T1000 (cell line): ENCODE measurements around the gene CENPO.
"Not testable (repeated sequence)": the region's sequence is repeated elsewhere in the genome, so short reads cannot be mapped to it uniquely, and the experiment has no call there.

Experiments
- DNase-seq: peaks from one replicate; lab custom pipeline; 2025; ENCODE audit warnings: mixed read lengths; lab: John Stamatoyannopoulos, UW

Gene CENPO

DNA sequence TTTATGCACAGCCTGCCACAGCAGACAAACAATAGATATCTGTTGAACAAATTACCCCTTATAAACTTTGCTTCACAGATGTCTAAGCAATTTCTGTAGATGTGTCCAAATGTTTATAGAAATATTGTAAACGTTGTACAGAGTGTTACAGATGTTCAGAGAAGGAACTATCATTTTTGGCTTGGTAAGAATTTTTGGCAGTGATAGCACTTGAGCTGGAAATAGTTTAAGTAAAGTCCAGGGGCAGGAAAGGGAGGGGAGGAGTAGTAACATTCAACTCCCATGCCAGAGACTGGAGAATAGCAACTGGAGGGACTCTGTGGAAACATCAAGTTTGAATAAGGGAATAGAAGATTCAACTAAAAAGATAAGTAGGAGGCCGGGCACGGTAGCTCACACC lies 4.4 kb upstream of the CENPO start:
- DNase-seq = no peak

DNA sequence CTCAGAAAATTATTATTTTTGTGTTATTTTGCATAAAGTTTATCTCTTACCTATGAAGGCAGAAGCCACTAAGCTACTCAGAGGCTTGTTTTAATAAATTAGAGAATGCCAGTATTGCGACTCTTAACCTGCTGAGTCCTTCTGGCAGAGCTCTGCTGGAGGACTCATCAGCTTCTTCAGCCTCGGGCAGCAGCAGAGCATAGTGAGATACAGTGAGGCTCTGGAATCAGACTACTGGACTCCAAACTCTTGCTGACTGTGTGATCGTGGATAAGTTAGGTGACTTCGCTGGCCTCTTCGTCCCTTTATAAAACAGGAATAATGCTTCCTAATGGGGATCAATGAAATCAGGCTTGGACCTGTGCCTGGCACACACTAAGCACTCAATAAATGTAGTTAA lies 1.8 kb upstream of the CENPO start:
- DNase-seq = no peak

DNA sequence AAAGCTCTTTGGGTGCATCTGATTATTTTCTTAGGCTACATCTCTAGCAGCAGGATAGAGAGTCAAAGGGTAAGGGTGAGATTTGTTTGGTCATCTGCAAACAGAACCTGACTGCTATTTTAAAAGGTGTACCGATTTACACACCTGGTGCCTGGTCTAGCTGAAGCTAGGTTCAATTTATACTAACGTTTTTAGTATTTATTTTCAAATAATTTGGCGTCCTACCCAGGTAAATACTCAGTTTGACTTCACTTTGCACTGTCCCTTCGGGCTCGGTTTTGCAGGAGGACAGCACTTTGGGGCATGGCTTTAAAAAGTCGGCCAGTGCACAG lies 717 bp upstream of the CENPO start:
- DNase-seq = no peak

DNA sequence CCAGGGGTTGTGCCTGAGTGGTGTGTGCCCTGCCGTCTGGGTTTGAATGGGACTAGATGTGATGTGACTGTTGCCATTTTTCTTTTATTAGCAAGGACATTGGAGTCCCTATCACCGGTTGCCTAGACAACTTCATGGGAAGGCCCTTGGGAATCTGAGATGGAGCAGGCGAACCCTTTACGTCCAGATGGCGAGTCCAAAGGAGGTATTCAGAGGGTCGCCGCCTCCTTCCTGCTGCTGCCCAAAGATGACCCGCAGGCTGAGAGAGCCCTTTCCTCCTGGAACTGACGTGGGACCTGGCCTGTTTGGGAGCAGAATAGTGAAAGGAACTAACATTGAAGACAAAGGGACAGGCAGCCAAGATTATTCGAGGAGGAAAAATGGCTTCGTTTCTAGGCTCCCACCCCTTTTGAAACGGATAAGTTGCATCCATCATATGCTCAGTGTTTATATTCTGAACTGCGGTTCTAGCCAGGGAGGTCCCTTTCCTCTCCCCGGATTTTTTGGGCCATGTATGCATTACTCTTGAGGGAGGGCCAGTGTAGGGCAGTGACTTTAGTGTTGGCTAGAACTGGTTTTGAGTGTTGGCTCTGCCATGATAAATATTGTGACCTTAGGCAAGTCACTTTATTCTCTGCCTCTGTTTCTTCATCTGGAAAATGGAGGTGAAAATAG lies 673 bp downstream of the CENPO start:
- no peak for DNase-seq

DNA sequence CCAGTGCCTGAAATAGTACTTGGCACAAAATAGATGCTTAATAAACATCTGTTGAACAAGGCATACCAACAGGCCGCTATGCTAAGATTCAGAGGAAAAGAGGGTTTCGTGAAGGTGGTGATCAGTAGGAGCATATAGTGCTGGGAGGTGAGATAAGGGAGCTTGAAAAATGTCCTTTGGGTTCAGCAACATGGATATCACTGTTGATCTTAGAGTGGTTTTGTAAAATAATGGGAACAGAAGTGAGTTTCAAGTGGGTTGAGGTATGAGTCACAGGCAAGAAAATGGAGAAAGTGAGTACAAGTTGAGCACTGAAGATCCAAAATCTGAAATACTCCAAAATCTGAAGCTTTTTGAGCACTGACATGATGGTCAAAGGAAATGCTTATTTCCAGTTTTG lies 4.4 kb downstream of the CENPO start:
- DNase-seq = no peak

DNA sequence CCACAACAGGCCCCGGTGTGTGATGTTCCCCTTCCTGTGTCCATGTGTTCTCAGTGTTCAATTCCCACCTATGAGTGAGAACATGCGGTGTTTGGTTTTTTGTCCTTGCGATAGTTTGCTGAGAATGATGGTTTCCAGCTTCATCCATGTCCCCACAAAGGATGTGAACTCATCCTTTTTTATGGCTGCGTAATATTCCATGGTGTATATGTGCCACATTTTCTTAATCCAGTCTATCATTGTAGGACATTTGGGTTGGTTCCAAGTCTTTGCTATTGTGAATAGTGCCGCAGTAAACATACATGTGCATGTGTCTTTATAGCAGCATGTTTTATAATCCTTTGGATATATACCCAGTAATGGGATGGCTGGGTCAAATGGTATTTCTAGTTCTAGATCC lies 7.3 kb downstream of the CENPO start:
- not testable (repeated sequence) for DNase-seq

DNA sequence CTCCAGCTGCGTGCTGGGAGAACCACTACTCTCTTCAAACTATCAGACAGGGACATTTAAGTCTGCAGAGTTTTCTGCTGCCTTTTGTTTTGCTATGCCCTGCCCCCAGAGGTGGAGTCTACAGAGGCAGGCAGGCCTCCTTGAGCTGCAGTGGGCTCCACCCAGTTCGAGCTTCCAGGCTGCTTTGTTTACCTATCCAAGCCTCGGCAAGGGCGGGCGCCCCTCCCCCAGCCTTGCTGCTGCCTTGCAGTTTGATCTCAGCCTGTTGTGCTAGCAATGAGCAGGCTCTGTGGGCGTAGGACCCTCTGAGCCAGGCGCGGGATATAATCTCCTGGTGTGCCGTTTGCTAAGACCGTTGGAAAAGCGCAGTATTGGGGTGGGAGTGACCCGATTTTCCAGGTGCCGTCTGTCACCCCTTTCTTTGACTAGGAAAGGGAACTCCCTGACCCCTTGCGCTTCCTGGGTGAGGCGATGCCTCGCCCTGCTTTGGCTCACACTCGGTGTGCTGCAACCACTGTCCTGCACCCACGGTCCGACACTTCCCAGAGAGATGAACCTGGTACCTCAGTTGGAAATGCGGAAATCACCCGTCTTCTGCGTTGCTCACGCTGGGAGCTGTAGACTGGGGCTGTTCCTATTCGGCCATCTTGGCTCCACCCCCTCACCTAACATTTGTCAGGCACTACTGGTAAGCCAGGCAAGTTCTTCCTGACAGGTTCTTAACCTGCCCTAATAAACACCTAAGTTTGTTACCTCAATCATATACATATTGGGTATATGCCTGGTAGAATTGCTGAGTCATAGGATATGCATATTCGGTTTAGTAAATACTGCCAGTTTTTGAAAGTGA lies 12.8 kb downstream of the CENPO start:
- not testable (repeated sequence) for DNase-seq

DNA sequence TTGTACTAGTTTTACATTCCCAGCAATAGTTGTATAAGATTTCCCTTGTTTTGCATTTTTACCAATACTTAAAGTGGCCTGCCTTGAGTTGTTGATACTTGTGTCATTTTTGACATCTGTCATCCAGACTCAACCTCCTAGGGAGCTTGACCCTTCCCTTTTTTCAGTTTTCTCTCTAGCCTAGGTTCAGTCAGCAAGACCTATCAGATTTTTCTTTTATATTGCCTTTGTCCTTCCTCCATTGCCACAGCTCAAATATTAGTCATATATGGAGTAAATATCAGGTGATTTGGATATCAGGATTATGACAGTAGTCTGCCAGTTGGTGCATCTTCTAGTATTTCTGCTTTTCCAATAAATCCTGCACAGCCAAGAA lies 13.4 kb downstream of the CENPO start:
- DNase-seq = no peak

DNA sequence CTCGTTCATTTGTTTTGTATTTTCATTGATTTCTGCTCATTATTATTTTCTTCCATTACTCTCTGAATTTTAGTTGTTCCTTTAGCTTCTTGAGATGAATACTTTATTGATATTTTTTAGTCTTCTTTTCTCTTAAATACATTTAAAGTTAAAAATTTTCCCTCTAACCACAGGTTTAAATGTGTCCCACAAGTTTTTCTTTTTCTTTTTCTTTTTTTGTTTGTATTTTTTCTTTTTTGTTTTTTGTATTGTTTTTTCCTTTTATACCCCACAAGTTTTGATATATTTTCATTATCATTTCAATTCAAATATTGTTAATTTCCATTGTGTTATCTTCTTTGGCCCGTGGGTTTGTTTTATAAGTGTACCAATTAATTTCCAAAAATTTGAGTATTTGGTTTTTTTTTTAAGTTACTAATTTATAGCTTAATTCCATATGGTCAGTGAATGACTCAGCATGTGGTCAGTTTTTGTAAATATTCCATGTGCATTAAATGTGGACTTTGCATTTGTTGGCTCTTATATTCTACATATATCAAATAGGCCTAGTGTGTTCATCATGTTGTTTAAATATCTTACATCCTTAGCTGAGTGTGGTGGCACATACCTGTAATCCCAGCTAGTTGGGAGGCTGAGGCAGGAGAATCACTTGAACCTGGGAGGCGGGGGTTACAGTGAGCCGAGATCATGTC lies 16.2 kb downstream of the CENPO start:
- no peak for DNase-seq

DNA sequence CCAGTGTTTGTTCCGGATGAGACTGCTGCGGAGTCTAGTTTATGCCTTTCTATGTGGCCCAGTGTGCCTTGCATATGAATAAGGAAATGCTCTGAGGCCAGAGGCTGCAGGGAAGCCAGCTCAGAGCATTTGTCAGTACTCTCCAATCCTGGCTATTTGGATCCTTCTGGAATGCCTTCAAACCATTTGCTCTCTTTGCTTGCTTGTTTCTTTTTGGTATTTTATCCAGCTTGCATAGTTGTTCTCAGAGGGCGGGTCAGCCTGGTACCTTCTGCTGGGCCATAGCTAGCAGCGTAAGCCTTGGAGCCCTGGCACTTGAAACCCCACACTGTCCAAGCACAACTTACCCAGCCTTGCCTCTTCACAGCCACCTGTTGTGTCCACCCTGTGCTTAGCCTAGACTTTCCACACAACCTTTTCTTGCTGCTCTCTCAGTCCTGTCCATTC lies 20.5 kb downstream of the CENPO start:
- DNase-seq = no peak

DNA sequence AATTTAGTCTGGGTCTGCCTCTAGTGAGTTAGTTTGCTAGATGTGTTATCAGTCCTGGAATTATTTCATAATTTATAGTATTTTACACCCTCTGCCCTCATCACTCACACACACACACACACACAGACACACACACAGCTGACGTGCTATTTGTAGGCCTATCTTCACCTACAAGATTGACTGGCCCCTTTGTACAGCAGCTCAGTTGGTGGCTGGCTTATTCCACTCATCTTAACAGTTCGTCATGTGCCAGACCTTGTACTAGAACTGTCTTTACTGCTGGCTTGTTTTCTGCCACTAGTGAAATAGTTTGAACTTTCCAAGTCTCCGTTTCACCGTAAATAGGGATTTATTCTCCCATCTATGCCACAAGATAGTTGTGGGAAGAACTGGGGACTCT lies 21.3 kb downstream of the CENPO start:
- DNase-seq = no peak

DNA sequence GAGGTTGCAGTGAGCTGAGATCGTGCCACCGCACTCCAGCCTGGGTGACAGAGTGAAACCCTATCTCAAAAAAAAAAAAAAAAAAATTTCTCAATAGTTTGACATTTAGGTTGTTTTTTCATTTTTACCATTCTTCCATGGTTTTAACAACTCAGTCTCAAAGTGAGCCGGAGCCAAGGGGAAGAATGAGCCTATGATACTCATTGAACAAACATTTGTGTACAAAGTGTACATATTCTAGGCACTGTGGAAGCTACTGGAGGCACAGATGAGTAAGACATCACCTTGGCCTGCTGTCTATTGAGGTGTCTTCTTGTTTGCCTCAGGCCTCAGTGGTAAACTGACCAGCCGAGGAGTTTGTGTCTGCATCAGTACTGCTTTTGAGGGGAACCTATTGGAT lies 21.9 kb downstream of the CENPO start:
- no peak for DNase-seq

DNA sequence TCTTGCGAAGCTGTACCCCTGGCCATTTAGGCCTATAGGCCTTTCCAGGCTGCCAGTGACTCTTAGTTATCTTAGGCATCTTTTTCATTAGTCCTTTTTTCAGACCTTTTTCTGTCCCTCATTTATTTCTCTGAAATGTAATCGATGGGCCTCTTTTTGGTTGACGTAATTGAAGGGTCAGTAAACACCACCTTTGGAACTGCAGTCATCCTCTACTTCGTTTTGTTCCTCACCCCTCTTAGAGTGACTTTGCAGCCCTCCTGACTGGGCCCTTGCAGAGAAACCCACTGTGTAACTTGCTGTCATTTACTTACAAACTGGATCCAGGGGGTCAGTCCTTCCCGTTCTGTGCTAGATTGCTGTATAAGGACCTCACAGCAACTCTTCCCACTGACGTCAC lies 23.2 kb downstream of the CENPO start:
- DNase-seq = no peak

DNA sequence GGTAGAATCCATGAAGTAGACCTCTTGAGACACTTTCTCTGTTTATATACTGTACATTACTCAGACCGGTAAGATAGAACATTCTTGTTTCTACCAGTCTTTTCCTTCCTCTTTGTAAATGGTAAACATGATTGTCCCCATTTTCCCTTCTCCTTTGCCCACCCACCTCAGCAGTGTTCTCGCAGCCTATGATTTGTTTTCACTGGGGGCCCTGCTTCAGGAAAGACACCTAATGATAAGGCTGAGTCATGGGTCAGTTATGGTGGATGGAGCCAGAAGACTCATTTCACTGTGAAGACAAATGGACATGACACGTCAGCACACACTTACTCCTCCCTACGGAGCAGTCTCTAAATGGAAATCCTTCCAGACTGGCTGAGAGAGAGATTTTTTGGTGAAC lies 23.7 kb downstream of the CENPO start:
- no peak for DNase-seq

DNA sequence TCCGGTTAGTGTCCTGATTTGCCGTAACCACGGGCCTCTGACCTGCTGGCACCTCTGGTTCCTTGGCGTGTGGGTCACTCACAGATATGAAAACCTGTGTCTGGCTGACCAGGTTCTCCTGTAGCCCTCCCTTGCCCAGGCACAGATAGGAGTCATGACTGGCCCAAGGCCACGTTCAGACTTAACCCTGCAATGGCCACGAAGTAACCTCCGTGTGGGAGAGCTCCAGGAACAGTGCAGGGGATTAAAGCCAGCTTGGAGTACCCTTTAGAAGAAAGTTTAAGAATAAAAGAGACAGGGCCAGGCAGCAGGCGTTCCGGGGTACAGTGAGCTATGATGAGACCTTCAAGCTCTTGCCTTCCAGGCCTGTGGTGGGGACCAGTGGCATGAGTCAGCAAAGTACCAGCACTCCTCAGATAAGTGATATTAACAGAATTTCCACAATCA lies 25.5 kb downstream of the CENPO start:
- DNase-seq = no peak

DNA sequence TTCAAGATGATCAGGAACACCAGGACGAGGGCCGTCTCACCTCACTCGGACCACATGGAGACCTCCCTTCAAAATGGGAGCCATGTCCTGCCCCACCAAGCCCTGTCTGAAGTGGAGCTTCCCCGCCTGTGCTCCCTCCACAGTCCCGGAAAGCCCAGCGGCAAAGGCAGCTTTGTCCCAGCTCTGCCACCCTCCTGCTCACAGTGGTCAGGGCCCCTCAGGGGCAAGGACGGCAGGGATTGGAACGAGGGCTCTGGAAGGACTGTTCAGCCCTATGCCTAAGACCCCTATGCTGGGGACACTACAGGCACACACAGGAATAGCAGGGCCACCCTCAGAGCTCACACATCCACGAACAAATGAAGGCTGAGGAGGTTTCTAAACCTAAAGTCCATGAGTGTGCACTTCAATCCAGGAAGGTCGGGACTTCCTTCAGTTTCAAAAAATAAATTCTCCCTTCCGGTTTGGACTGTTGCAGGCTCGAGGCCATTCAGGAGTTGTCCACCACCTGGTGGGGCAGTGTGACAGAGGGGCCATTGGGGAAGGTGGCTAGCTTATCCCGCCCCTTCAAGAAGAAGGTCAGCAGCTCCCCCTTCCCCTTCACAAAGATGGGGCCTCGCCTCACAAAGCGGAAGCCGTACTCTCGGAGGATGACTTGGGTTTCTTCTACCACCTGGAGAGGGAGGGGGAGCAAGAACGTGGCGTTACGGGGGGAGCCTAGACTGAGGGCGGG lies 26.4 kb downstream of the CENPO start:
- DNase-seq = no peak

DNA sequence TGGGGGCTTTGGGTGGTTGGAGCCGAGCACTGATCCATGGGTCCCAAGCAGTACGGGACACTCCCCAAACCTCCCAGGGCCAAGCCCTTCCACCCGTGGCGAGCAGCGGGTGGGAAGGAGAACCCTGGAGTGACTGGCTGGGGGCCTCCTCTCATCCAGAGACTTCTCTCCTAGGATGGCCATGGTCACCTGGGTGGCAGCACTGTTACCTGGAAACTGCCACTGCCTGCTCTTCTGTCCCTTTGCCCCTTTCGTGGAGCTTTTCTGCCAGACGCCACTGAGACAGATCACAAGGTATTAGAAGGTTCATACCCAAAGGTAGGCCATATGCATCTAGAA lies 26.9 kb downstream of the CENPO start:
- DNase-seq = no peak

DNA sequence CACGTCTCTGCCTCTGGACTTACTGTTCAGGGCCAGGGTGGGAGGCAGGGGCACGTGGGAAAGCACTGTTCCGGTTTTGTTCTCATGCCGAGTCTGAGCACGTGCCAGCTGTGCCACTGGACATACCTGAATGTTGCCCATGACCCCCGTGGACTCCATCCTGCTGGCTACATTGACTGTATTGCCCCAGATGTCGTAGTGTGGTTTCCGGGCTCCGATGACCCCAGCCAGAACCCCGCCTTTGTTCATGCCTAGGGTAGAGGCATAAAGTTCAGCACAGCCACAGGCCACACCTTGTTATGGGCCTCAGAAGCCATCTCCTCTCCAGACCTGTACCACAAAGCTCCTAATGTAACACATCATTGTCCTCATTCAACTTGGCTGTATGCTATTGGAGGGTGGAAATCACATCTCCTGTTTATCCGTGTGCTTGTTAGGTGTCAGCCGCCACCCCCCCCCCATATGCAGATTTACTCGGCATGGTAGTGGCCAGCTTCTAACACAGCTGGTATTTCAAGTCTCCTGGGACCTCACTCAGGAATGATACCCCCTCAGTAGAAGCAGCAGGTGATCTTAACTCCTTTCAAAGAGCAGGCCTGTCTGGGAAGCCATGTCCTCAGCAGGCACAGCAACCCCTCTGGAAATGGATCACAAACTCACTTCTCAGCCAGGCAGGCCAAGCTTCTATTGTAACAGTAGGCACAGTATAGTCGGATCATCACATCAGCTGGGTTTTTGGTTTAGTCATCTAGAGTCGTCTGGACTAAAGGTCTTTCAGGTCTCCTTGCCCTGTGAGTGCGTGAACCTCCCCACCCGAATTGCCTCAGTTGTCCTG lies 27.6 kb downstream of the CENPO start:
- DNase-seq = no peak

DNA sequence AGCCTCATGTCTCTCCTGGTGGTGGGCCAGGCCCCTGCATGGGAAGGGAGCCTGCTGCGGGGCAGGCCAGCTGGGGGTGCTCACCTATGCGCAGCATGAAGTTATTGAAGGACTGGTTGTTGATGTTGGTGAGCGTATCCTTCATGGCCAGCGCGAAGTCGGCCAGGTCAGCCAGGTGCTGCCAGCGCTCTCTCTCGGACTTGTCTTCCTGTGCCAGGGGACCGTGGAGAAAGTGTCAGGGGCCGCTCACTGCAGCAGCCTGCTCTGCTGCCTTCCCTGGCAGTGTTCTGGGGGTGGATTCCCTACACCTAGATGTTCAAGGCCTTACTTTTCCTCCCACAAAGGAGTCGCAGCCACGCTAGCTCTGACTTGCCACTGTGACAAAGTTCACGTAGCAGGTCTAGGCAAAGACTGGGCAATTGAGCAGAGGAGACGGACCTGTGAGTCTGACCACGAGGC lies 28.2 kb downstream of the CENPO start:
- no peak for DNase-seq

DNA sequence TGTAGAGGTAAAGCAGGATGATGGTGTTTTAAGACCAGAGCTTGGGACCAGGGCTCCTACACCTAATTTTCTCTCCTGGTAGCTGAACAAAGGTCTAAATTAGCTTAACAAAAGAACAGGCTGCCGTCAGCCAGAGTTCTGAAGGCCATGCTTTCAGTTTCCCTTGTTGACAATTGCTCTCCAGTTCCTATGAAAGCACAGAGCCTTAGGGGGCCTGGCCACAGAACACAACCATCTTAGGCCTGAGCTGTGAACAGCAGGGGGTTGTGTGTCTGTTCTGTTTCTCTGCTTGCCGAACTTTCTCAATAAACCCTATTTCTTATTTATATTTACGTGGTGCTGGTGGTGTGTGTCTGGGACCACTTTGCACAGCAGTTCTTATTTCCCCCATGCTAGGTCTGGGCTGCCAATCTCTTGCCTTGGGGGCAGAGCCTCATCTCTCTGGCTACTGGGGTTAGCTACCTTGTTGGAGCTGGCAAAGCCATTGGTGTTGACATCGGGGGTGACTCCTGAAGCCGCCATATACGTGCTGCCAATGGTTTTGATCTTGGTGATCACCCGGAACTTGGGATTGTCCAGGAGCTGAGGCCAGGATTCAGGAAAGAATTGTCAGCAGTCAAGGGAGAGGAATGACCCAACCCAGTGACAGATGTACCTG lies 29.0 kb downstream of the CENPO start:
- DNase-seq = no peak

DNA sequence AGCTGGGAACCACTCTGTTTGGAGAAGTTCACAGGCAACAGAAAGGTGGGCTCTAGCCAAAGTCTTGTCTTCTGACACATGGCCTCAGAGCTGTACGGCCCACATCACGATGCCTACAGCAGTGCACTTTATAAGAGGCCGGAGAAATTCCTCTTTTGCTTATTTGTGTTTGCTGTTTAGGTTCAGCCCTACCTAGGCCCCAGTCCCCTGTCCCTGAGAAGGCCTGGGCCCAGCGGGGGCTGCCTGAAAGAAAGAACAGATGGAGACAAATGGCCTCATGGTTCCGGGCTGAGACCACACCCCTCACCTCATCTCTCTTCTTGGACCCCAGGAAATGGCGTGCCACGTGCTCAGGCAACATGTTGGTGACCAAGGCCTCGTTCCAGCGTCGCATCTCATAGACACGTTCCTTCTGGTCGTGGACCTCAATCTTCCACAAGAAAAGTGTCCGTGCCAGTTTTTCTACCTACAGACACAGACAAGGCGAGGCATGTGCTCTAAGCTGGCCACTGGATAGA lies 30.9 kb downstream of the CENPO start:
- no peak for DNase-seq
